Kidney (tissue), 14 donors: ENCODE measurements around the gene PHKA2. TPM values are rescaled to one million over a fixed set of nuclear protein-coding genes. Genes with fewer than 3 reads are reported as not detected.

Experiments used
- DNase-seq, 5 donors: peaks; one replicate each; pipeline ENCODE4 v3.0.0-alpha.2; 2013 to 2020
- FAIRE-seq: peaks from 2 replicates; lab custom pipeline; 2012; peaks lifted over from hg19 to GRCh38; lab: Jason Lieb, UNC
- H3K27ac ChIP-seq, 2 donors: one replicate each; pipeline ENCODE4 v1.7.0; 2013; ENCODE audit warnings: low read depth in 2 of 2, low read length in 2 of 2, inconsistent platforms in 1 of 2
- H3K27me3 ChIP-seq: one replicate; pipeline ENCODE4 v1.7.1; 2013; ENCODE audit warnings: low read length, inconsistent platforms; ENCODE audit not compliant: control insufficient read depth, insufficient read depth
- H3K36me3 ChIP-seq, 3 donors: one replicate each; pipeline versions ENCODE4 v1.7.0 to v1.7.1; 2013; ENCODE audit warnings: low read length in 3 of 3, control low read depth in 1 of 3, inconsistent platforms in 1 of 3; ENCODE audit not compliant: insufficient read depth in 3 of 3, control insufficient read depth in 2 of 3
- H3K4me1 ChIP-seq, 3 donors: one replicate each; pipeline versions ENCODE4 v1.7.0 to v1.7.1; 2013; ENCODE audit warnings: low read length in 3 of 3, inconsistent platforms in 1 of 3, low read depth in 1 of 3; ENCODE audit not compliant: control insufficient read depth in 2 of 3, insufficient read depth in 2 of 3
- H3K4me3 ChIP-seq, 3 donors: one replicate each; pipeline versions ENCODE4 v1.7.0 to v1.8.1; 2013; ENCODE audit warnings: low read length in 3 of 3, control low read depth in 1 of 3, inconsistent platforms in 1 of 3
- H3K9ac ChIP-seq, 3 donors: one replicate each; pipeline versions ENCODE4 v1.7.0 to v1.7.1; 2013; ENCODE audit warnings: low read length in 3 of 3, control low read depth in 1 of 3, inconsistent platforms in 1 of 3
- H3K9me3 ChIP-seq, 3 donors: one replicate each; pipeline versions ENCODE4 v1.7.0 to v1.7.1; 2013; ENCODE audit warnings: low read length in 3 of 3, control low read depth in 1 of 3, inconsistent platforms in 1 of 3; ENCODE audit not compliant: control insufficient read depth in 2 of 3, insufficient read depth in 1 of 3
- intact Hi-C: fragments of 100-400 bp; cut with DNase I; formaldehyde crosslinking; loops from one replicate; pipeline ENCODE4 v1.11.1; 2022
- polyA plus RNA-seq: library from polyadenylated mRNA; stranded (reverse); fragments of 350-450 nt; fragmentation: Illumina TruSeq; extraction: RNeasy Lipid Tissue Mini Kit (QIAGEN cat#74804); gene quantifications from one replicate; pipeline ENCODE4 v1.2.3, GENCODE V29; 2014; ENCODE audit warnings: low read depth, low replicate concordance; ENCODE audit not compliant: insufficient read depth
- total RNA-seq: library from RNA; stranded (reverse); fragmentation: NEBNext Ultra II Directional; extraction: Animal tissue kit (Norgen Biotek cat#: 25700); gene quantifications from one replicate; pipeline ENCODE4 v1.2.1, GENCODE V29; 2021
- TF ChIP-seq, protein P1 (sequence below): IDR thresholded peaks from 3 replicates; pipeline ENCODE4 v1.5.1; 2012; ENCODE audit warnings: mild to moderate bottlenecking, moderate library complexity, borderline replicate concordance; ENCODE audit not compliant: insufficient read depth; ENCODE audit errors: extremely low read depth
- donor health status: control.
- donor health status: control.
- donor health status: control.
- donor health status: control.
- donor health status: control.
- donor health status: DM: yes; HTN: yes; CAD: no.
- donor health status: Normal renal cell carcinoma (clear cell type).

The PHKA2 gene
- total and polyA plus RNA-seq, 2 donors from 2014 or later = 14.7 to 26.3 TPM

- no peak overlapping the region for H3K4me3 ChIP-seq
- no peak for DNase-seq
- no peaks in the 10 kb centered on the region for H3K27me3 ChIP-seq
- H3K4me1 ChIP-seq = peaks cover 0 to 12% (median 0%) of the 10 kb centered on the region in 3 donors
- H3K9ac ChIP-seq = no peak overlapping the region
- H3K27ac ChIP-seq = no peak overlapping the region
- no peaks in the 10 kb centered on the region for H3K9me3 ChIP-seq
- no peaks in the 10 kb centered on the region for H3K36me3 ChIP-seq
- no peak for FAIRE-seq
- intact Hi-C loops = no loop called here
- TF ChIP-seq, protein P1, sequence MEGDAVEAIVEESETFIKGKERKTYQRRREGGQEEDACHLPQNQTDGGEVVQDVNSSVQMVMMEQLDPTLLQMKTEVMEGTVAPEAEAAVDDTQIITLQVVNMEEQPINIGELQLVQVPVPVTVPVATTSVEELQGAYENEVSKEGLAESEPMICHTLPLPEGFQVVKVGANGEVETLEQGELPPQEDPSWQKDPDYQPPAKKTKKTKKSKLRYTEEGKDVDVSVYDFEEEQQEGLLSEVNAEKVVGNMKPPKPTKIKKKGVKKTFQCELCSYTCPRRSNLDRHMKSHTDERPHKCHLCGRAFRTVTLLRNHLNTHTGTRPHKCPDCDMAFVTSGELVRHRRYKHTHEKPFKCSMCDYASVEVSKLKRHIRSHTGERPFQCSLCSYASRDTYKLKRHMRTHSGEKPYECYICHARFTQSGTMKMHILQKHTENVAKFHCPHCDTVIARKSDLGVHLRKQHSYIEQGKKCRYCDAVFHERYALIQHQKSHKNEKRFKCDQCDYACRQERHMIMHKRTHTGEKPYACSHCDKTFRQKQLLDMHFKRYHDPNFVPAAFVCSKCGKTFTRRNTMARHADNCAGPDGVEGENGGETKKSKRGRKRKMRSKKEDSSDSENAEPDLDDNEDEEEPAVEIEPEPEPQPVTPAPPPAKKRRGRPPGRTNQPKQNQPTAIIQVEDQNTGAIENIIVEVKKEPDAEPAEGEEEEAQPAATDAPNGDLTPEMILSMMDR = no peak
Measured at GRCh38 chrX:18884916-18885315, 99.0 kb downstream of the PHKA2 start.

DNA sequence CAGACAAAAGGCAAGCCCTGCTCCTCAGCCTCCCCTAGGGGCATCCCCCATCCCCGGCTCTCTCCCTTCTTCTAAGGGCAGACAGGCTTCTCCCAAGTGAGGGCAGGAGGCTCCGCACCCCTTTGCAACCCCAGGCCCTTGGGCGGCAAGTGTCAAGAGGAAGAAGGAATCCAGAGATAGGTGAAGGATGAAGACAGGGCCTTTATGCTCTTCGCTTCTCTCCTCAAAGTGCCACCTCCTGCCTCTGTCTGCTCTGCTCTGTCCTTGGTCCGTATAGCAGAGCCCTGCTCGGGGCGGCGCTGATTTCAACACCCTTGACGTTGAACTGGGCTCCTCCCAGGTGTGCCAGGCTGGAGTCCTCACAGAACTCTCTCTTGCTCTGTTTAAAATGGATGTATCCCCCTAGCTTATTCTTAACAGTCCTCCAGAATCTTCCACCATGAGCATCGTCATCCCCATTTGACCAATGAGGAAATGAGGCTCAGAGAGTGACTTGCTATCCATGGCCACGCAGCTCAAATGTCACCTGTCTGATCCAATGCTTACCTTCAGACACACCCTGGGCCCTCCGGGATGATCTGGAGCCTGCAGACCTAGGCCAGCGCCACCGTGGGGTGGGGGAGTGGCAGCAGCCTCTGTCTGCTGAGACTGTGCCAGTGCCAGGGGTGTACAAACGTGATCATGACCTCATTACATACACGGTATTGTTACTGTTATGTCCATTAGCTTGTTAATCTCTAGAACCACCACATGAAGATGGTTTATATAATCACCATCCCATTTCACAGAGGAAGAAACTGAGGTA lies 99.8 kb downstream of the PHKA2 start:
- FAIRE-seq (no peak), DNase-seq (no peak)
- Histone ChIP-seq H3K27ac (no peak overlapping the region), H3K27me3 (no peaks in the 10 kb centered on the region), H3K9ac (no peak overlapping the region), H3K9me3 (no peaks in the 10 kb centered on the region), H3K4me3 (no peak overlapping the region), H3K36me3 (no peaks in the 10 kb centered on the region), H3K4me1 (peaks cover 0 to 12% (median 0%) of the 10 kb centered on the region in 3 donors)
- intact Hi-C loops = no loop called here
- TF ChIP-seq, protein P1 = no peak

DNA sequence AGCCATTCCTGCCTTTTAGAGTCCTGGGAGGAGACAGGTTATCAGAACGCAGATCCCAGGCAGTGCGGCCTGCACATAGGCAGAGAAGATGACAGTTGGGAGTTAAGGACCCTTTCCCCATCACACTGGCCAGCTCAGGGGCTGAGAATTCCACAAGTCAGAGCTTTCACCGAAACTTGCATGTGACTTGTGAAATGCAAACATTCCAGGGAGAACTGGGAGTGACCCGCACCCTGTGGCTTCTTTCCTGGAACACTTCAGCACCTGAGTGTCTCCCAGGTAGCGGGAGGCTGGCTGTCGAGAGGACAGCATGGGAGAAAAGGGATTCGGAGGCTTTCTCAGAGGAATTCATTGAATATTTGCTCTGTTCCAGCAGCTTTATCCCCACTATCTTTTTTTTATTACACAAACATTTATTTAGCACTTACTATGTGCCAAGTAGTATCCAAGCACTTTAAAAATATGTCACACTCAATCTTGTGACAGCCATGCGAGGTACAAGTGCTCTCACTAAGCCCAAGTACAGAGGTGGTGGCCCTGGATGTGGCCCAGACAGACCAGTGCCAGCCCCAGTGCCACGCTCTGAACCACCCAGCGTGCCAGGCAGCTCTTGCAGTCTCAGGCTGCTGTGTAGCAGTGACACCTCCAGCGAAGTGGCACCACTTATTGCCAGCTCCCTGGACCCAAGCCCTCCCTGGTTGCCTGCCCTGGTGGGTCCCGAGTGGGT lies 100.5 kb downstream of the PHKA2 start:
- intact Hi-C loops = no loop called here
- FAIRE-seq (no peak), DNase-seq (no peak)

More for the DNA sequence above, 100.5 kb downstream of the PHKA2 start:
- Histone ChIP-seq H3K36me3 (no peaks in the 10 kb centered on the region), H3K4me3 (no peak overlapping the region), H3K4me1 (peaks cover 0 to 12% (median 0%) of the 10 kb centered on the region in 3 donors), H3K9ac (no peak overlapping the region), H3K9me3 (no peaks in the 10 kb centered on the region), H3K27me3 (no peaks in the 10 kb centered on the region), H3K27ac (no peak overlapping the region)
- TF ChIP-seq, protein P1 = no peak
